Kidney (tissue), 14 donors: ENCODE results near the gene PAQR8. TPM values are rescaled to one million over a fixed set of nuclear protein-coding genes. Genes with fewer than 3 reads are reported as not detected.

ENCODE experiments used
- DNase-seq, 5 donors: peaks; one replicate each; pipeline ENCODE4 v3.0.0-alpha.2; 2013 to 2020
- FAIRE-seq: peaks from 2 replicates; lab custom pipeline; 2012; peaks lifted over from hg19 to GRCh38; lab: Jason Lieb, UNC
- H3K27ac ChIP-seq, 2 donors: one replicate each; pipeline ENCODE4 v1.7.0; 2013; ENCODE audit warnings: low read depth in 2 of 2, low read length in 2 of 2, inconsistent platforms in 1 of 2
- H3K27me3 ChIP-seq: one replicate; pipeline ENCODE4 v1.7.1; 2013; ENCODE audit warnings: low read length, inconsistent platforms; ENCODE audit not compliant: control insufficient read depth, insufficient read depth
- H3K36me3 ChIP-seq, 3 donors: one replicate each; pipeline versions ENCODE4 v1.7.0 to v1.7.1; 2013; ENCODE audit warnings: low read length in 3 of 3, control low read depth in 1 of 3, inconsistent platforms in 1 of 3; ENCODE audit not compliant: insufficient read depth in 3 of 3, control insufficient read depth in 2 of 3
- H3K4me1 ChIP-seq, 3 donors: one replicate each; pipeline versions ENCODE4 v1.7.0 to v1.7.1; 2013; ENCODE audit warnings: low read length in 3 of 3, inconsistent platforms in 1 of 3, low read depth in 1 of 3; ENCODE audit not compliant: control insufficient read depth in 2 of 3, insufficient read depth in 2 of 3
- H3K4me3 ChIP-seq, 3 donors: one replicate each; pipeline versions ENCODE4 v1.7.0 to v1.8.1; 2013; ENCODE audit warnings: low read length in 3 of 3, control low read depth in 1 of 3, inconsistent platforms in 1 of 3
- H3K9ac ChIP-seq, 3 donors: one replicate each; pipeline versions ENCODE4 v1.7.0 to v1.7.1; 2013; ENCODE audit warnings: low read length in 3 of 3, control low read depth in 1 of 3, inconsistent platforms in 1 of 3
- H3K9me3 ChIP-seq, 3 donors: one replicate each; pipeline versions ENCODE4 v1.7.0 to v1.7.1; 2013; ENCODE audit warnings: low read length in 3 of 3, control low read depth in 1 of 3, inconsistent platforms in 1 of 3; ENCODE audit not compliant: control insufficient read depth in 2 of 3, insufficient read depth in 1 of 3
- CTCF ChIP-seq: IDR thresholded peaks from 3 replicates; pipeline ENCODE4 v1.5.1; 2012; ENCODE audit warnings: mild to moderate bottlenecking, moderate library complexity, borderline replicate concordance; ENCODE audit not compliant: insufficient read depth; ENCODE audit errors: extremely low read depth
- intact Hi-C: fragments of 100-400 bp; cut with DNase I; formaldehyde crosslinking; loops from one replicate; pipeline ENCODE4 v1.11.1; 2022
- polyA plus RNA-seq: library from polyadenylated mRNA; stranded (reverse); fragments of 350-450 nt; fragmentation: Illumina TruSeq; extraction: RNeasy Lipid Tissue Mini Kit (QIAGEN cat#74804); gene quantifications from one replicate; pipeline ENCODE4 v1.2.3, GENCODE V29; 2014; ENCODE audit warnings: low read depth, low replicate concordance; ENCODE audit not compliant: insufficient read depth
- total RNA-seq: library from RNA; stranded (reverse); fragmentation: NEBNext Ultra II Directional; extraction: Animal tissue kit (Norgen Biotek cat#: 25700); gene quantifications from one replicate; pipeline ENCODE4 v1.2.1, GENCODE V29; 2021
- donor health status: control.
- donor health status: control.
- donor health status: control.
- donor health status: control.
- donor health status: control.
- donor health status: DM: yes; HTN: yes; CAD: no.
- donor health status: Normal renal cell carcinoma (clear cell type).

The PAQR8 gene
- total and polyA plus RNA-seq, 2 donors from 2014 or later: 5.9 to 7.5 TPM

GRCh38 chr6:52407467-52407866 is 45.5 kb downstream of the PAQR8 start:
- H3K9me3 ChIP-seq: no peaks in the 10 kb centered on the region
- no peaks in the 10 kb centered on the region for H3K36me3 ChIP-seq
- H3K4me3 ChIP-seq: no peak overlapping the region
- no peaks in the 10 kb centered on the region for H3K4me1 ChIP-seq
- intact Hi-C loops: no loop called here
- no peak overlapping the region for H3K27ac ChIP-seq
- no peak overlapping the region for H3K9ac ChIP-seq
- FAIRE-seq: no peak
- peak in 3 of 5 donors; percentile 27 to 71 (median 63) for DNase-seq
- H3K27me3 ChIP-seq: no peaks in the 10 kb centered on the region
- TF ChIP-seq CTCF: peak; percentile 41

GRCh38 chr6:52409499-52409898 is 47.5 kb downstream of the PAQR8 start:
- no peak overlapping the region for H3K4me3 ChIP-seq
- no peaks in the 10 kb centered on the region for H3K9me3 ChIP-seq
- no peak for TF ChIP-seq CTCF
- H3K36me3 ChIP-seq: no peaks in the 10 kb centered on the region
- H3K27ac ChIP-seq: no peak overlapping the region
- DNase-seq (no peak), FAIRE-seq (no peak)
- H3K4me1 ChIP-seq: no peaks in the 10 kb centered on the region
- intact Hi-C loops: no loop called here
- H3K9ac ChIP-seq: no peak overlapping the region
- no peaks in the 10 kb centered on the region for H3K27me3 ChIP-seq

GRCh38 chr6:52410979-52411378 is 49.0 kb downstream of the PAQR8 start:
- no peak for DNase-seq
- Histone ChIP-seq H3K4me1 (no peaks in the 10 kb centered on the region), H3K27me3 (no peaks in the 10 kb centered on the region), H3K27ac (no peak overlapping the region), H3K4me3 (no peak overlapping the region), H3K9ac (no peak overlapping the region), H3K9me3 (no peaks in the 10 kb centered on the region), H3K36me3 (no peaks in the 10 kb centered on the region)
- intact Hi-C loops: loop anchor here (5.0 kb wide), 1 partner anchor 251 kb away; no protein-coding TSS in a partner anchor
- no peak for FAIRE-seq
- no peak for TF ChIP-seq CTCF

DNA sequence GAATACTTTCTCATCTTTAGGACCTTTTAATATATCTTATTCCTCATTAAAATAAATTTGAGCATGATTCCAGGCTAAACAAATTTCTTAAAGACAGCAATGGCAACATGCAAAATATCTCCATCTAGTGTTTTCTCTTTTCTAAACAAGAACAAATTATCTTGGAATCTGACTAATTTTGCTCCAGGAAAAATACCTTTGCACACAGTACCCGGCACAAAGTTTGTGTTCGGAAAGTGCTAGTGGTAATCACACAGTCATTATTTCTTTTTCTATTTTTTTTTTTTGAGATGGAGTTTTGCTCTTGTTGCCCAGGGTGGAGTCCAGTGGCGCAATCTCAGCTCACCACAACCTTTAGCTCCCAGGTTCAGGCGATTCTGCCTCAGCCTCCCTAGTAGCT is 50.0 kb downstream of the PAQR8 start:
- TF ChIP-seq CTCF: no peak
- no peak for DNase-seq
- no peaks in the 10 kb centered on the region for H3K36me3 ChIP-seq
- no peak overlapping the region for H3K9ac ChIP-seq
- no peak overlapping the region for H3K4me3 ChIP-seq
- peaks cover 0 to 3% (median 0%) of the 10 kb centered on the region in 3 donors for H3K4me1 ChIP-seq
- H3K9me3 ChIP-seq: no peaks in the 10 kb centered on the region
- intact Hi-C loops: loop anchor here (5.0 kb wide), 1 partner anchor 250 kb away; no protein-coding TSS in a partner anchor
- no peak for FAIRE-seq
- no peak overlapping the region for H3K27ac ChIP-seq
- no peaks in the 10 kb centered on the region for H3K27me3 ChIP-seq
